Naive thymus-derived CD8-positive, alpha-beta T cell (primary cell): Measurements from ENCODE around the gene HOXA3. TPM values are rescaled to one million over a fixed set of nuclear protein-coding genes. Genes with fewer than 3 reads are reported as not detected.

Source experiments
- ATAC-seq, 2 donors: fragments of 150-1000 bp; cut with Tn5 transposase in 1 of 2; sonication (Bioruptor Pico), chemical (Tn5 transposase) in 1 of 2; 1 replicate in 1 of 2; 2 replicates in 1 of 2; pipeline ENCODE4 v1.10.0; 2021; ENCODE audit warnings: mild to moderate bottlenecking in 2 of 2, moderate library complexity in 2 of 2
- POLR2A ChIA-PET: fragments of 350-600 bp; sonication (Branson Sonifier 250); formaldehyde crosslinking; loops from one replicate; lab custom pipeline; 2021; ENCODE audit warnings: antibody characterized with exemption; lab: Charles Lee
- DNase-seq, 10 donors: peaks; one replicate each; pipeline versions ENCODE4 v3.0.0 to v3.0.0-alpha.2; 2020 to 2022
- H3K27ac Mint-ChIP-seq, 10 donors: one replicate each; pipeline ENCODE4 v1.8.0; 2020 to 2022; ENCODE audit warnings: mild to moderate bottlenecking in 10 of 10, mixed read lengths in 10 of 10, moderate library complexity in 4 of 10, inconsistent platforms in 1 of 10
- H3K27me3 Mint-ChIP-seq, 5 donors: one replicate each; pipeline ENCODE4 v1.8.0; 2021 to 2022; ENCODE audit warnings: mixed read lengths in 5 of 5
- H3K36me3 Mint-ChIP-seq, 3 donors: one replicate each; pipeline ENCODE4 v1.8.0; 2020 to 2022; ENCODE audit warnings: mixed read lengths in 3 of 3, mild to moderate bottlenecking in 2 of 3, inconsistent platforms in 1 of 3
- H3K4me1 Mint-ChIP-seq, 4 donors: one replicate each; pipeline ENCODE4 v1.8.0; 2021 to 2022; ENCODE audit warnings: mixed read lengths in 4 of 4
- H3K4me3 Mint-ChIP-seq, 10 donors: one replicate each; pipeline ENCODE4 v1.8.0; 2020 to 2022; ENCODE audit warnings: mild to moderate bottlenecking in 10 of 10, mixed read lengths in 10 of 10, moderate library complexity in 6 of 10, inconsistent platforms in 1 of 10
- H3K9me3 Mint-ChIP-seq, 9 donors: one replicate each; pipeline ENCODE4 v1.8.0; 2020 to 2022; ENCODE audit warnings: mixed read lengths in 9 of 9, mild to moderate bottlenecking in 3 of 9, inconsistent platforms in 1 of 9, moderate library complexity in 1 of 9
- polyA plus RNA-seq, 3 donors: library from polyadenylated mRNA; unstranded; fragments of 300-500 nt; fragmentation: Illumina TruSeq; gene quantifications; one replicate each; pipeline ENCODE4 v1.2.3, GENCODE V29; 2021
- total RNA-seq, 8 experiments: library from RNA in 2 of 8; stranded (reverse) in 2 of 8; gene quantifications; one replicate each; pipeline ENCODE4 v1.2.3 and lab custom pipeline; 2021 to 2026

Gene HOXA3
- total and polyA plus RNA-seq, 5 experiments from 2014 or later = not detected

DNA sequence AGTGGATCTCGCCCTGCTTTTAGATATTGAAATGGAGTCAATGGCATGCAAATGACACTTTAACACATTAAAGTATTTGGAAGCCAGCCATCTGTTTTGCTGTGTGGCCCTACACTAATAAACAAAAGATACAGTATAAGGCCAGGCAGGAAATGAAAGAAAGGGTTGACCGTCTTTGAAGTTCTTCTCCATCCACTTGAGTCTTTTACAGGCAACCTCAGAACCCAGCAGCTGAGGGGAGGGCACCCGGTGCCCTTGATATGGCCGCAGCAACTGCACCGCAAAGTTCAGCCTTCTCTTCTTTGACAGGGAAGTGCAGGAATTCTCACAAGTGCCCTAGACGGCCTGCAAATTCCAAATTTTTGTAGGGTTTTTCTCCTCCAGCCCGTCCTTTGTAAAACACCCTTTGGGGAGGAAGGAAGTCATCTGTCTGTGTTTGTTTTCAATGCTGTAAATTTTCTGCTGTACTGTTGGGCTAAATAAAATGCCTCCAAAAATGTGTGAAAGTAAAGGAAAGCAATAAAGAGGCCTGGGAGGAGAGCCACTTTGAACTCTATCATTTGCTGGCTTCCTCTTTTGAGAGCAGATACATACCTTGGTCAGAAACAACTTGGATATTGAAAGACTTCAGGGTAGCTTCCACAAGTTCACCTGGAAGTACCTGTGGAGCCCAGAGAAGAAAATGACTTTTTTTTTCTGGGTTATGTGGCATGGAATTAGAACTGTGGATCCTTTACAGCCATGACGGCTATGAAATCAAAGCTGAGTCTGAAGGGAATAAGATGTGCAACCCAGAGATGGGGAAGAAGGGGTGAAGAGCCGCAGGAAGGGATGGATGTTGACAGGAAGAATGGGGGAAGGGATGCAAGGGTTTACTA, 60.2 kb downstream of the HOXA3 start:
- H3K27ac Mint-ChIP-seq = no peak overlapping the region
- H3K4me1 Mint-ChIP-seq = peaks cover 9 to 40% (median 27%) of the 10 kb centered on the region in 4 donors
- H3K27me3 Mint-ChIP-seq = peaks cover 61 to 87% (median 73%) of the 10 kb centered on the region in 5 donors
- H3K4me3 Mint-ChIP-seq = no peak overlapping the region
- H3K9me3 Mint-ChIP-seq = peaks cover 0 to 8% (median 2%) of the 10 kb centered on the region in 9 donors
- peaks cover 0 to 8% (median 5%) of the 10 kb centered on the region in 3 donors for H3K36me3 Mint-ChIP-seq
- no peak for DNase-seq
- POLR2A ChIA-PET = no interaction called here
- ATAC-seq = no peak

DNA sequence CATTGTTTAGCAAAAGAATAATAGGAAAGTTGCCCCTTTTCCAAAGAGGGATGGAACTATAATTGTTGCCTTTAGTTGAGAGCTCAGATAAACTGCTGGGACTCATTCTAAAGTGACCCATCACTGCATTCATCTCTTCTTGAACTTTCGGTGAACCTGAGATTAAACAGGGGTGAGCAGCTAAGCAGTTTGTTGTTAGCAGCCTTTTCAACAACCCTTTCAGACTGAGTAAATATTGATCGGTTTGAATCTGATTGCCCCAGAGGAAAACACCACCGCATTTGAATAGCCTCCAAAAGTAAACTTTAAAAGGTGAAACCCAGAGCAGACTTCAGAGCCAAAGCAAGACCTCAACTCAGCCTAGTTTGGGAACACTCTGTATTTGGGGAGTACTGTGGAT, 61.3 kb downstream of the HOXA3 start:
- ATAC-seq (no peak), DNase-seq (no peak)
- POLR2A ChIA-PET = no interaction called here
- peaks cover 0 to 8% (median 5%) of the 10 kb centered on the region in 3 donors for H3K36me3 Mint-ChIP-seq
- peaks cover 7 to 31% (median 22%) of the 10 kb centered on the region in 4 donors for H3K4me1 Mint-ChIP-seq
- no peak overlapping the region for H3K27ac Mint-ChIP-seq
- H3K27me3 Mint-ChIP-seq = peaks cover 61 to 88% (median 74%) of the 10 kb centered on the region in 5 donors
- no peak overlapping the region for H3K4me3 Mint-ChIP-seq
- peaks cover 0 to 8% (median 2%) of the 10 kb centered on the region in 9 donors for H3K9me3 Mint-ChIP-seq

DNA sequence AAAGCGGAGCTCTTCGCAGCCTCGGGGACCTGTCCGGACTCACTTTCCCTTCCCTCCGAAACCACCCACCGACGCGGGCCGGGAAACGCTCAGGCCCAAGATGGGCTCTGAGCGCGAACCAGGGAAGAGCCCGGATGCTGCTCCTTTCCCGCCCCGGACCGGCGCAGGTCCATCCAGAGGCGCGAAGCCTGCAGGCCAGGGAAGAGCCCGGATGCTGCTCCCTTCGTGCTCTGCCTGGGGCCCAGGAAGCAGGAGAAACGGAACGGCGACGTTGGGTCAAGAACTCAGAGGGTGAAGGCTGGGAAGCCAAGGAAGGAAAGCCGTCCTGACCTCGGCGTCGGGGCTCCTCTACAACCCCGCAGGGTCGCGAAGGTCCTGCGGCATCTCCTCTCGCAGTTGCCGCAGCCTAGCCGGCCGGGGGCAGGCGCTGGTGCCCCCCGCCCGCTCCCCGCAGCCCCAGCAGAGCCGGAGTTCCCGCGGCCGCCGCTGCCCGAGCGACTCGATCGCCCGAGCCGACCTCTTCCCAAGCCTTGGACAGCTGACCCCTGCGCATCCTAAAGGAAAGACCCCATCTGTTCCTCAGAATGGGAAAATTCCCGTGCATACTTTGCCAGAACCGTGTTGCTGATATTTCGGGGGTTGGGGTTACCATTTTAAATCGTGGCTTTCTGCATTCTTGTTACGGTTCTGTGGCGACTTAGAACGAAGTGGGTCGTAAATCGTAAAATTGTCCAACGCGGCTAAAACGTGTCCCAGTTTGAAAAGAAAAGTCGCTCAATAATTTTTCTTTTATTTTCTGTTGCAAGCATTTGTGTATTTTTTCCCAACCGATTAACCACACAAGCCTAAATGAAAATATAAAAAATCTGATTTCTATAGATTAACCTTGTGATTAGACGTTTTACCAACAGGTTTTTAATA, 64.1 kb downstream of the HOXA3 start:
- Mint-ChIP-seq H3K27me3 (peaks cover 50 to 70% (median 62%) of the 10 kb centered on the region in 5 donors), H3K4me3 (peak overlapping the region in 7 of 10 donors; percentile 10 to 69 (median 37)), H3K36me3 (peaks cover 3 to 8% (median 3%) of the 10 kb centered on the region in 3 donors), H3K4me1 (peaks cover 2 to 19% (median 10%) of the 10 kb centered on the region in 4 donors), H3K27ac (no peak overlapping the region), H3K9me3 (peaks cover 0 to 8% (median 2%) of the 10 kb centered on the region in 9 donors)
- DNase-seq = no peak
- POLR2A ChIA-PET = interaction anchor here (0.6 kb wide), 1 partner anchor 222 kb away, joined by 4 read pairs; no protein-coding TSS in a partner anchor
- ATAC-seq = no peak

DNA sequence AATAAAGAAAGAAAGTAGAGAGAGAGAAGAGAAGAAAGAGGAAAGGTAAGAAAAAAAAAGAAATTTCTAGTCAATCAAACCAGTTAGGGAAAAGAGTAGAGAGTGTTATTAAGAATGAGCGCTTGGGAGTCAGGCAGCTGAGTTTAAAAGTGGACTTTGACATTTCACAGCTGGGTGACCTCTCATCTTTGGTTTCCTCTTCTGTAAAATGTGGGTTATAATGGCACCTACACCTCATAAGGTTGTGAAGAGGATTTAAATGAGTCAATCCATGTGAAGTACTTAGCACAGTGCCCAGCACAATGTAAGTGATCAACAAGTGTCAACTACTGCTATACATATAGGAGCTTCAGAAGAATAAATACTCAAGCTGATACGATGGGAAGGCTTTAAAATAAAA, 68.7 kb downstream of the HOXA3 start:
- Mint-ChIP-seq H3K27me3 (peaks cover 16 to 28% (median 19%) of the 10 kb centered on the region in 5 donors), H3K4me3 (no peak overlapping the region), H3K4me1 (peaks cover 0 to 9% (median 7%) of the 10 kb centered on the region in 4 donors), H3K27ac (peak overlapping the region in 1 of 10 donors; percentile 26), H3K9me3 (peaks cover 0 to 2% (median 0%) of the 10 kb centered on the region in 9 donors), H3K36me3 (peaks cover 0 to 3% (median 0%) of the 10 kb centered on the region in 3 donors)
- POLR2A ChIA-PET = no interaction called here
- ATAC-seq (no peak), DNase-seq (no peak)

DNA sequence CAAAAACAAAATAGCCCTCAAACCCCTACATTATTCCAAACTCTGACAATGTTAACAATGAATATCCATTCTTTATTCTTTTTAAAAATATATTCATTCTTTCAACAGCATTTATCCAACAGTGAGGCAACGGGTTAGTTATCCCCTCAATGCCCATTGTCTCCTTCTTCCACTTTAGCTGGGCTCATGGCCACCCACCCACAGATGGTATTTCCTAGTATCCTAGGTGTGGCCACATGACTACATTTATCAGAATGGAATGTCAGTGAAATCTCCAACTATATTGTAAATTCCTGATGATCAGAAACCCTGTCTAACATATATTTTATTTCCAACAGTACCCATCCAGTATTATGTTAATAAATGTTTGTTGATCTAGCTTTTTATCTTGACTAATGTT, 70.2 kb downstream of the HOXA3 start:
- Mint-ChIP-seq H3K9me3 (peaks cover 0 to 2% (median 0%) of the 10 kb centered on the region in 9 donors), H3K27me3 (peaks cover 4 to 19% (median 11%) of the 10 kb centered on the region in 5 donors), H3K4me1 (no peaks in the 10 kb centered on the region), H3K27ac (peak overlapping the region in 1 of 10 donors; percentile 18), H3K36me3 (peaks cover 0 to 3% (median 0%) of the 10 kb centered on the region in 3 donors), H3K4me3 (no peak overlapping the region)
- ATAC-seq (no peak), DNase-seq (no peak)
- POLR2A ChIA-PET = no interaction called here

DNA sequence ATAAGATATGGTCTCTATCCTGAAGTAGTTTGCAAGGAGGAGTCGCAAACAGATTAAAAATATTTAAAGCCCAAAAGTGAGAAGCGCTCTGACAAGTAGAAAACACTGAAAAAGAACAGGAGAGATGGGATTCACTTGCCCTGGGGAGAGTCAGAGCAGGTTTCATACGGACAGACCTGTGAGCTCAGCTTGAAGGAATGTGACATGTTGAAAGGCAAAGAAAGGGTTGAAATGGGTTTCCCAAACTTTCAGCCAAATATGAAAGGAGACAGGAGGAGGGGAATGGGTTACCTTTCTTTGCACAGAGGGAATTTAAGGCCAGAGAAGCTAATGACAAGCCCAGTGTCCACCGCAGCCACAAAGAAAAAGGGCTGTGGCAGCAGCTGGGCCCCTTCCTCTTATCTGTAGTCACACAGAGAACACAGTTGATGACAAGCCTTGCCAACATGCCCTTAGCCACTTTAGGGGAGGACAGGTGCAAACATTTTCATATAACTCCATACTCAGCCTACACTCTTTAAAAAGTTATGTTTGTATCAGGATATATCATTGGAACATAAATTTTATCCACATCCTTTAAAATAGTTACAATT, 71.4 kb downstream of the HOXA3 start:
- no peak overlapping the region for H3K27ac Mint-ChIP-seq
- peaks cover 0 to 3% (median 0%) of the 10 kb centered on the region in 3 donors for H3K36me3 Mint-ChIP-seq
- DNase-seq (no peak), ATAC-seq (no peak)
- H3K4me1 Mint-ChIP-seq = no peaks in the 10 kb centered on the region
- peaks cover 0 to 4% (median 0%) of the 10 kb centered on the region in 9 donors for H3K9me3 Mint-ChIP-seq
- POLR2A ChIA-PET = no interaction called here
- H3K4me3 Mint-ChIP-seq = no peak overlapping the region
- H3K27me3 Mint-ChIP-seq = peaks cover 4 to 18% (median 9%) of the 10 kb centered on the region in 5 donors

DNA sequence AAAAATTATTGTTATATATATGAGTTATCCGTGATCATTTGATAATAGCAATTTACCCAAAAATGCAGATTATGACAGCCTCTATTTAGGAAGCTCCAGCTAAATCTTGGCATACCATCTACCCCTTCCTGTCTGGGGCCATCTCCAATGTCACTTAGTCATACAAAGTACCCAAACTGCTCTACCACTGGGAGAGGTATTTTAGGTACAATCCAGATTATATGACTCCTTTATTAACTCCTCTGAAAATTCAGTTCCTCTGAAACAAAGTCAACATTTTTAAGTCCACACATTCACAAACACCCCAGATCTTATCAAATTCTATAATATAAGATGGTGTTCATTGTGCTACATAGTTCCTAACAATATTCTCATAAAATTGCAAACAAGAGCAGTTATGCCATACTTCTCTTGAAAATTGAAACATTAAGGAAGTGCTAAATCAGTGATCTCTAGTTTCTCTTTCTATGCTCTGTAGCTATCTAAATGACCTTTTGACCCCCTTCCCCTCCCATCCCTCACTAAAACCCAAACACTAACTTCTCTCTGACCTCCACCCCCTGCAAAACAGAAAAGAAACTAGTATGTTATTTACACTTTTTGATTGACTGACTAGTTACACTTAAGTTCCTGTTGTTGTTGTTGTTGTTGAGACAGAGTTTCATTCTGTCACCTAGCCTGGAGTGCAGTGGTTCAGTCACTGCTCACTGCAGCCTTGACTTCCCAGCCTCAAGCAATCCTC, 73.0 kb downstream of the HOXA3 start:
- DNase-seq (no peak), ATAC-seq (no peak)
- Mint-ChIP-seq H3K27me3 (peaks cover 7 to 14% (median 12%) of the 10 kb centered on the region in 5 donors), H3K36me3 (peaks cover 0 to 2% (median 0%) of the 10 kb centered on the region in 3 donors), H3K4me3 (no peak overlapping the region), H3K9me3 (peaks cover 0 to 3% (median 0%) of the 10 kb centered on the region in 9 donors), H3K27ac (peak overlapping the region in 1 of 10 donors; percentile 6), H3K4me1 (no peaks in the 10 kb centered on the region)
- POLR2A ChIA-PET = no interaction called here

DNA sequence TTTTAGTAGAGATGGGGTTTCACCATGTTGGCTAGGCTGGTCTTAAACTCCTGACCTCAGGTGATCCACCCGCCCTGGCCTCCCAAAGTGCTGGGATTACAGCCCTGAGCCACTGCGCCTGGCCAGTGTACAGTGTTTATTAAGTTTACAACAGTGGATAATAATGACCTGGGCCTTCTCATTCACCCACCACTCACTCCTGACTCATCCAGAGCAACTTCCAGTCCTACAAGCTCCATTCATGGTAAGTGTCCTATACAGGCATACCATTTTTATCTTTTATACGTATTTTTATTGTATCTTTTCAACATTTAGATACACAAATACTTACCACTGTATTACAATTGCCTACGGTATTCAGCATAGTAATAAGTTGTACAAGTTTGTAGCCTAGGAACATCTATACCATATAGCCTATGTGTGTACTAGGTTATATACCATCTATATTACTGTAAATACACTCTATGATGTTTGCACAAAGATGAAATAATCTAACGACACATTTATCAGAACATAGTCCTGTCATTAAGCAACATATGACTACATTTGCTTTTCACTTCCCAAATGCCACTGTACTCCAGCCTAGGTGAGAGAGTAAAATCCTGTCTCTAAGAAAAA, 73.7 kb downstream of the HOXA3 start:
- DNase-seq = no peak
- Mint-ChIP-seq H3K4me3 (no peak overlapping the region), H3K27me3 (peaks cover 7 to 16% (median 10%) of the 10 kb centered on the region in 5 donors), H3K36me3 (no peaks in the 10 kb centered on the region), H3K4me1 (no peaks in the 10 kb centered on the region), H3K9me3 (peaks cover 0 to 3% (median 0%) of the 10 kb centered on the region in 9 donors), H3K27ac (no peak overlapping the region)
- POLR2A ChIA-PET = no interaction called here
- ATAC-seq = no peak

DNA sequence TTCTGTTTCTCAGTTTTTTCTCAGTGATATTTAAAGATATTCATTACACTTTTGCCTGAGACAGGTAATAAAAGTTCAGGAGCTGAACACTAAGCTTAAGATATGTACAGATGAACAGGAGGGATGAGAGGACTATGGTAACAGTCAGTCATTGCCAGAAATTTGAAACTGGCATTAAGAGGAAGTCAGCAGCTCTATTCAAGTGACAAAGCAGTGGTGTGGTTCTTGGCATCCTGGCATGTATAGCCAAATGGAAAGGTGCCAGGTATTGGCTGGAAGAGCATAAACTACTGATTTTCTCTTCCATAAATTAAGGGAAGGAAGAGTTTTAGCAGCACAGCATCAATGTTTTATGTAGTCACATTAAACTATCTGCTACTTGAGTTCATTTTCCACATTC, 79.3 kb downstream of the HOXA3 start:
- H3K9me3 Mint-ChIP-seq = peaks cover 0 to 3% (median 0%) of the 10 kb centered on the region in 9 donors
- peaks cover 10 to 16% (median 14%) of the 10 kb centered on the region in 5 donors for H3K27me3 Mint-ChIP-seq
- H3K36me3 Mint-ChIP-seq = no peaks in the 10 kb centered on the region
- POLR2A ChIA-PET = no interaction called here
- no peak overlapping the region for H3K27ac Mint-ChIP-seq
- no peak overlapping the region for H3K4me3 Mint-ChIP-seq
- no peak for ATAC-seq
- no peaks in the 10 kb centered on the region for H3K4me1 Mint-ChIP-seq
- DNase-seq = no peak

DNA sequence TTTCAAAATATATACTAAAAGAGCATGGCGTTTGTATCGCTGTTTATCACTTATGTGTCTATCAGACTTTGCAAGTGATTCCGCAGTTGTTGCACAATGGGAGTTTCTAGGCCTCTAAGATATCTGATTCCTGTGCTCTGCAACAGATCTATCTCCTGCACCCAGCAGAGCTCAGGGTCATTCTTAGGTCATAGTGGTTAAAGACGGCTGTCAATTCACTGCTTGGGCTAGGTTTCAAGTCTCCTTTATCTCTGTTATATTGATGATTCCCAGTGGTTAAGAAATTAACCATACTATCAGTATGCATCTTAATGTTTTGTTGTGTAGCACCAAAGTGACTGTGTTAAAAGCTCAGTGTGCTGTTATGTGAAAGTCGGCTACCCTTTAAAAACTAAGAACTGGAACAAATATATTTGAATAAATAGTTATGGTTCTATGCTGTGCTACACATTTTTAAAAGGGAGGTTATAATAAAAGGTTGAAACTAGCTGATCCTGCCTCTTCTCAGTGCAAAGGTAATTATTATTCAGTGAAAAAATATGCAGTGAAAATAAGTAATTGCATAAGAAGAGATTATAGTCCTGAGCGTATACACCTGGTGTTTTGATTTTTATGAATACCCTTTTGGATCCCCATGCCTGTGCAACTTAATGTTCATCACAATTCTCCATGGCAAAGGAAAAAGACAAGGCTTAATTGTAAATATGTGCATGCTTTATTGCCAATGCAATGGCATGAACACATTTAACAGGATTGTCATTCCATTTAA, 80.6 kb downstream of the HOXA3 start:
- no peak overlapping the region for H3K4me3 Mint-ChIP-seq
- peaks cover 0 to 3% (median 0%) of the 10 kb centered on the region in 9 donors for H3K9me3 Mint-ChIP-seq
- ATAC-seq = no peak
- peaks cover 0 to 9% (median 5%) of the 10 kb centered on the region in 4 donors for H3K4me1 Mint-ChIP-seq
- H3K27ac Mint-ChIP-seq = no peak overlapping the region
- H3K27me3 Mint-ChIP-seq = peaks cover 13 to 22% (median 14%) of the 10 kb centered on the region in 5 donors
- no peaks in the 10 kb centered on the region for H3K36me3 Mint-ChIP-seq
- DNase-seq = no peak
- POLR2A ChIA-PET = no interaction called here

DNA sequence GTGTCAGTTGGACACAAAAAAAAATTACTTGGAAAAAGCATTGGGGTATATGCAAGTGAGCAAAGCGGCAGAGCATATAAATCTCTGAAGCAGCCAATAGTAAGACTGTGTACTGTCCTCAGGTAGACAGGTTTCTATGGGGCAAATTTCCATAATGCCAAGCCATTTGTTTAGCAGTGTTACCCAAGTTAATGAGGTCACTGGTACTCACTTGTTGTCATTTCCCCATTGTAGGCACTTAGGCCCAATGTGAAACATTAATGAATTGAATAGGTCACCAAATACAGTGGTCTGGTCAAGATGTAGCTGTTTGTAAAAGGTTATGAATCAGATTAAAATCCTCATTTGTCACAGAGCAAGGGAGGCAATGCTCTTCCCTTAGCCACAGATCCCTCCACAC, 84.1 kb downstream of the HOXA3 start:
- no peak for ATAC-seq
- H3K36me3 Mint-ChIP-seq = no peaks in the 10 kb centered on the region
- POLR2A ChIA-PET = no interaction called here
- no peak overlapping the region for H3K27ac Mint-ChIP-seq
- no peak for DNase-seq
- peaks cover 0 to 12% (median 5%) of the 10 kb centered on the region in 4 donors for H3K4me1 Mint-ChIP-seq
- H3K27me3 Mint-ChIP-seq = peaks cover 3 to 14% (median 6%) of the 10 kb centered on the region in 5 donors
- no peaks in the 10 kb centered on the region for H3K9me3 Mint-ChIP-seq
- no peak overlapping the region for H3K4me3 Mint-ChIP-seq
